HL-60 (cell line): ENCODE data around the gene HDX.
"Not testable (repeated sequence)": the region's sequence is repeated elsewhere in the genome, so short reads cannot be mapped to it uniquely, and the experiment has no call there.

ENCODE experiments used
- DNase-seq, 2 experiments: peaks; one replicate each; pipeline ENCODE4 v3.0.0-alpha.2; 2010 to 2020; ENCODE audit warnings: low read depth in 1 of 2, low spot score in 1 of 2
- H3K27ac ChIP-seq: fragments of 250-450 bp; sonication (Bioruptor Pico); replicated peaks from 2 replicates; pipeline ENCODE4 v1.5.1; 2020; ENCODE audit warnings: mild to moderate bottlenecking, moderate library complexity
- H3K27me3 ChIP-seq: fragments of 250-450 bp; sonication (Bioruptor Pico); 2 replicates; pipeline ENCODE4 v1.5.1; 2021; ENCODE audit warnings: mild to moderate bottlenecking, moderate library complexity; ENCODE audit not compliant: insufficient read depth, poor library complexity, severe bottlenecking
- H3K4me3 ChIP-seq: replicated peaks from 2 replicates; pipeline ENCODE4 v1.5.1; 2011; ENCODE audit warnings: mild to moderate bottlenecking, control low read depth, low read length; ENCODE audit not compliant: insufficient read depth
- GABPA ChIP-seq: IDR thresholded peaks from 2 replicates; pipeline ENCODE4 v1.6.1; 2012; ENCODE audit warnings: low read depth
- POLR2AphosphoS5 ChIP-seq: IDR thresholded peaks from 2 replicates; pipeline ENCODE4 v1.6.1; 2012; ENCODE audit warnings: low read depth
- REST ChIP-seq: IDR thresholded peaks from 2 replicates; pipeline ENCODE4 v1.6.1; 2012; ENCODE audit warnings: low read depth; ENCODE audit not compliant: insufficient replicate concordance
- SPI1 ChIP-seq: IDR thresholded peaks from 2 replicates; pipeline ENCODE4 v1.6.1; 2012; ENCODE audit warnings: low read depth, mild to moderate bottlenecking, borderline replicate concordance
- long read RNA-seq: library from polyadenylated mRNA; unstranded; transcript quantifications from one replicate; pipeline ENCODE4 v2.0.0, GENCODE V29; 2020
- TF ChIP-seq, protein P1 (sequence below): IDR thresholded peaks from one replicate; pipeline ENCODE4 v1.5.1; 2011; ENCODE audit warnings: low read length, control low read depth, inconsistent platforms; ENCODE audit not compliant: insufficient read depth

The HDX gene, protein sequence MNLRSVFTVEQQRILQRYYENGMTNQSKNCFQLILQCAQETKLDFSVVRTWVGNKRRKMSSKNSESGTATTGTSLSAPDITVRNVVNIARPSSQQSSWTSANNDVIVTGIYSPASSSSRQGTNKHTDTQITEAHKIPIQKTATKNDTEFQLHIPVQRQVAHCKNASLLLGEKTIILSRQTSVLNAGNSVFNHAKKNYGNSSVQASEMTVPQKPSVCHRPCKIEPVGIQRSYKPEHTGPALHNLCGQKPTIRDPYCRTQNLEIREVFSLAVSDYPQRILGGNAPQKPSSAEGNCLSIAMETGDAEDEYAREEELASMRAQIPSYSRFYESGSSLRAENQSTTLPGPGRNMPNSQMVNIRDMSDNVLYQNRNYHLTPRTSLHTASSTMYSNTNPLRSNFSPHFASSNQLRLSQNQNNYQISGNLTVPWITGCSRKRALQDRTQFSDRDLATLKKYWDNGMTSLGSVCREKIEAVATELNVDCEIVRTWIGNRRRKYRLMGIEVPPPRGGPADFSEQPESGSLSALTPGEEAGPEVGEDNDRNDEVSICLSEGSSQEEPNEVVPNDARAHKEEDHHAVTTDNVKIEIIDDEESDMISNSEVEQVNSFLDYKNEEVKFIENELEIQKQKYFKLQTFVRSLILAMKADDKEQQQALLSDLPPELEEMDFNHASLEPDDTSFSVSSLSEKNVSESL
- long read RNA-seq: 0 reads

- Histone ChIP-seq H3K4me3 (no peak within 1 kb of the TSS), H3K27me3 (no peaks in the 10 kb centered on the region), H3K27ac (no peak within 1 kb of the TSS)
- DNase-seq: no peak
- TF ChIP-seq POLR2AphosphoS5 (no peak), GABPA (no peak), SPI1 (no peak), REST (no peak)
- TF ChIP-seq, protein P1, sequence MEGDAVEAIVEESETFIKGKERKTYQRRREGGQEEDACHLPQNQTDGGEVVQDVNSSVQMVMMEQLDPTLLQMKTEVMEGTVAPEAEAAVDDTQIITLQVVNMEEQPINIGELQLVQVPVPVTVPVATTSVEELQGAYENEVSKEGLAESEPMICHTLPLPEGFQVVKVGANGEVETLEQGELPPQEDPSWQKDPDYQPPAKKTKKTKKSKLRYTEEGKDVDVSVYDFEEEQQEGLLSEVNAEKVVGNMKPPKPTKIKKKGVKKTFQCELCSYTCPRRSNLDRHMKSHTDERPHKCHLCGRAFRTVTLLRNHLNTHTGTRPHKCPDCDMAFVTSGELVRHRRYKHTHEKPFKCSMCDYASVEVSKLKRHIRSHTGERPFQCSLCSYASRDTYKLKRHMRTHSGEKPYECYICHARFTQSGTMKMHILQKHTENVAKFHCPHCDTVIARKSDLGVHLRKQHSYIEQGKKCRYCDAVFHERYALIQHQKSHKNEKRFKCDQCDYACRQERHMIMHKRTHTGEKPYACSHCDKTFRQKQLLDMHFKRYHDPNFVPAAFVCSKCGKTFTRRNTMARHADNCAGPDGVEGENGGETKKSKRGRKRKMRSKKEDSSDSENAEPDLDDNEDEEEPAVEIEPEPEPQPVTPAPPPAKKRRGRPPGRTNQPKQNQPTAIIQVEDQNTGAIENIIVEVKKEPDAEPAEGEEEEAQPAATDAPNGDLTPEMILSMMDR: no peak
Observed at GRCh38 chrX:84501798-84502628, at the start of gene HDX. HDX (minus strand) TSS chrX:84502453; CDS start chrX:84475397, 27,056 bp downstream.

GRCh38 chrX:84541315-84541714, 39.1 kb upstream of the HDX start:
- DNase-seq, H3K27ac ChIP-seq, H3K27me3 ChIP-seq, H3K4me3 ChIP-seq: not testable (repeated sequence)

GRCh38 chrX:84537627-84538026, 35.4 kb upstream of the HDX start:
- DNase-seq, H3K4me3 ChIP-seq, H3K27ac ChIP-seq, H3K27me3 ChIP-seq: not testable (repeated sequence)

GRCh38 chrX:84488426-84488825, 13.8 kb downstream of the HDX start:
- TF ChIP-seq GABPA (no peak), POLR2AphosphoS5 (no peak), REST (no peak), SPI1 (no peak)
- TF ChIP-seq, protein P1: no peak
- DNase-seq: no peak
- H3K27me3 ChIP-seq: no peaks in the 10 kb centered on the region
- H3K4me3 ChIP-seq: no peak overlapping the region
- H3K27ac ChIP-seq: no peak overlapping the region
